Measurements from ENCODE around the gene PPCDC. TPM values are rescaled to one million over a fixed set of nuclear protein-coding genes. Genes with fewer than 3 reads are reported as not detected.

The PPCDC gene
- total RNA-seq, 2 donors from 2014 or later = 24.2 to 27.5 TPM

GRCh38 chr15:75025548-75026260 lies 2.3 kb downstream of the PPCDC start:
- Mint-ChIP-seq H3K27me3 (no peaks in the 10 kb centered on the region), H3K36me3 (ENCODE audit: low read depth) (peaks cover 6% of the 10 kb centered on the region), H3K4me1 (peaks cover 12% of the 10 kb centered on the region), H3K9me3 (no peaks in the 10 kb centered on the region), H3K27ac (peak overlapping the region; percentile 98), H3K4me3 (peak overlapping the region; percentile 92)
- ATAC-seq (replicated peaks) = no peak

- H3K27ac Mint-ChIP-seq = peak overlapping the region; percentile 20
- peaks cover 16% of the 10 kb centered on the region for H3K36me3 Mint-ChIP-seq (ENCODE audit: low read depth)
- peaks cover 12% of the 10 kb centered on the region for H3K4me1 Mint-ChIP-seq
- no peak for ATAC-seq (replicated peaks)
- no peaks in the 10 kb centered on the region for H3K27me3 Mint-ChIP-seq
- H3K9me3 Mint-ChIP-seq = no peaks in the 10 kb centered on the region
- H3K4me3 Mint-ChIP-seq = no peak overlapping the region
Measured at GRCh38 chr15:75027551-75027950, 4.2 kb downstream of the PPCDC start.

- ATAC-seq (replicated peaks) = peak; percentile 30
- Mint-ChIP-seq H3K27me3 (no peaks in the 10 kb centered on the region), H3K27ac (peak overlapping the region; percentile 40), H3K4me1 (peaks cover 12% of the 10 kb centered on the region), H3K4me3 (no peak overlapping the region), H3K36me3 (ENCODE audit: low read depth) (peaks cover 21% of the 10 kb centered on the region), H3K9me3 (no peaks in the 10 kb centered on the region)
Measured at GRCh38 chr15:75028991-75029377, 5.6 kb downstream of the PPCDC start.

- Mint-ChIP-seq H3K4me3 (no peak overlapping the region), H3K9me3 (no peaks in the 10 kb centered on the region), H3K27ac (peak overlapping the region; percentile 40), H3K27me3 (no peaks in the 10 kb centered on the region), H3K36me3 (ENCODE audit: low read depth) (peaks cover 21% of the 10 kb centered on the region), H3K4me1 (peaks cover 12% of the 10 kb centered on the region)
- ATAC-seq (replicated peaks) = peak; percentile 96
Measured at GRCh38 chr15:75029378-75030022, 6.1 kb downstream of the PPCDC start.

GRCh38 chr15:75030023-75030413 lies 6.6 kb downstream of the PPCDC start:
- H3K4me1 Mint-ChIP-seq = peaks cover 10% of the 10 kb centered on the region
- H3K36me3 Mint-ChIP-seq (ENCODE audit: low read depth) = peaks cover 21% of the 10 kb centered on the region
- no peak for ATAC-seq (replicated peaks)
- H3K27ac Mint-ChIP-seq = no peak overlapping the region
- H3K27me3 Mint-ChIP-seq = no peaks in the 10 kb centered on the region
- no peaks in the 10 kb centered on the region for H3K9me3 Mint-ChIP-seq
- no peak overlapping the region for H3K4me3 Mint-ChIP-seq

GRCh38 chr15:75030424-75030823 lies 7.0 kb downstream of the PPCDC start:
- H3K27ac Mint-ChIP-seq = no peak overlapping the region

GRCh38 chr15:75031848-75032247 lies 8.5 kb downstream of the PPCDC start:
- no peak overlapping the region for H3K4me3 Mint-ChIP-seq
- no peak overlapping the region for H3K27ac Mint-ChIP-seq
- no peaks in the 10 kb centered on the region for H3K9me3 Mint-ChIP-seq
- ATAC-seq (replicated peaks) = no peak
- peaks cover 28% of the 10 kb centered on the region for H3K36me3 Mint-ChIP-seq (ENCODE audit: low read depth)
- no peaks in the 10 kb centered on the region for H3K27me3 Mint-ChIP-seq
- H3K4me1 Mint-ChIP-seq = peaks cover 13% of the 10 kb centered on the region

More at GRCh38 chr15:75030424-75030823, 7.0 kb downstream of the PPCDC start:
- Mint-ChIP-seq H3K4me1 (peaks cover 6% of the 10 kb centered on the region), H3K27me3 (no peaks in the 10 kb centered on the region), H3K4me3 (no peak overlapping the region), H3K36me3 (ENCODE audit: low read depth) (peaks cover 21% of the 10 kb centered on the region), H3K9me3 (no peaks in the 10 kb centered on the region)
- ATAC-seq (replicated peaks) = no peak

- Mint-ChIP-seq H3K4me1 (peaks cover 19% of the 10 kb centered on the region), H3K36me3 (ENCODE audit: low read depth) (peaks cover 32% of the 10 kb centered on the region), H3K4me3 (no peak overlapping the region), H3K9me3 (no peaks in the 10 kb centered on the region), H3K27me3 (no peaks in the 10 kb centered on the region), H3K27ac (no peak overlapping the region)
- no peak for ATAC-seq (replicated peaks)
Measured at GRCh38 chr15:75032395-75032794, 9.0 kb downstream of the PPCDC start.

- H3K27ac Mint-ChIP-seq = no peak overlapping the region
Measured at GRCh38 chr15:75033809-75034208, 10.4 kb downstream of the PPCDC start.

GRCh38 chr15:75034615-75035014 lies 11.2 kb downstream of the PPCDC start:
- Mint-ChIP-seq H3K27me3 (no peaks in the 10 kb centered on the region), H3K4me1 (peaks cover 19% of the 10 kb centered on the region), H3K4me3 (no peak overlapping the region), H3K36me3 (ENCODE audit: low read depth) (peaks cover 39% of the 10 kb centered on the region), H3K27ac (no peak overlapping the region), H3K9me3 (no peaks in the 10 kb centered on the region)
- no peak for ATAC-seq (replicated peaks)

More at GRCh38 chr15:75033809-75034208, 10.4 kb downstream of the PPCDC start:
- H3K36me3 Mint-ChIP-seq (ENCODE audit: low read depth) = peaks cover 43% of the 10 kb centered on the region
- ATAC-seq (replicated peaks) = no peak
- H3K4me1 Mint-ChIP-seq = peaks cover 25% of the 10 kb centered on the region
- no peaks in the 10 kb centered on the region for H3K9me3 Mint-ChIP-seq
- H3K27me3 Mint-ChIP-seq = no peaks in the 10 kb centered on the region
- H3K4me3 Mint-ChIP-seq = no peak overlapping the region

- Mint-ChIP-seq H3K4me3 (no peak overlapping the region), H3K9me3 (no peaks in the 10 kb centered on the region), H3K27ac (peak overlapping the region; percentile 8), H3K4me1 (peaks cover 19% of the 10 kb centered on the region), H3K27me3 (no peaks in the 10 kb centered on the region), H3K36me3 (ENCODE audit: low read depth) (peaks cover 45% of the 10 kb centered on the region)
- no peak for ATAC-seq (replicated peaks)
Measured at GRCh38 chr15:75036212-75036616, 12.8 kb downstream of the PPCDC start.

GRCh38 chr15:75037685-75038084 lies 14.3 kb downstream of the PPCDC start:
- Mint-ChIP-seq H3K4me1 (peaks cover 19% of the 10 kb centered on the region), H3K36me3 (ENCODE audit: low read depth) (peaks cover 35% of the 10 kb centered on the region), H3K4me3 (no peak overlapping the region), H3K27ac (peak overlapping the region; percentile 8), H3K27me3 (no peaks in the 10 kb centered on the region), H3K9me3 (no peaks in the 10 kb centered on the region)
- peak; percentile 90 for ATAC-seq (replicated peaks)

- ATAC-seq (replicated peaks) = no peak
- Mint-ChIP-seq H3K4me3 (no peak overlapping the region), H3K27ac (peak overlapping the region; percentile 8), H3K36me3 (ENCODE audit: low read depth) (peaks cover 39% of the 10 kb centered on the region), H3K4me1 (peaks cover 25% of the 10 kb centered on the region), H3K9me3 (no peaks in the 10 kb centered on the region), H3K27me3 (no peaks in the 10 kb centered on the region)
Measured at GRCh38 chr15:75038231-75038630, 14.8 kb downstream of the PPCDC start.

- peaks cover 38% of the 10 kb centered on the region for H3K36me3 Mint-ChIP-seq (ENCODE audit: low read depth)
- no peak overlapping the region for H3K27ac Mint-ChIP-seq
- H3K4me1 Mint-ChIP-seq = peaks cover 18% of the 10 kb centered on the region
- ATAC-seq (replicated peaks) = peak; percentile 91
- H3K9me3 Mint-ChIP-seq = no peaks in the 10 kb centered on the region
- no peaks in the 10 kb centered on the region for H3K27me3 Mint-ChIP-seq
- peak overlapping the region; percentile 23 for H3K4me3 Mint-ChIP-seq
Measured at GRCh38 chr15:75042730-75043508, 19.5 kb downstream of the PPCDC start.
